Measurements from ENCODE around the gene ZNF785.

GRCh38 chr16:30535106-30535776 is 50.3 kb downstream of the ZNF785 start:
- no peak for TF ChIP-seq CTCF (conservative IDR thresholded peaks at IDR 0.05; ENCODE audit: low read depth, low read length)
- TF ChIP-seq EZH2 (IDR thresholded peaks at IDR 0.05; ENCODE audit: borderline replicate concordance, low read depth, low read length, poor library complexity, severe bottlenecking) = no peak
